NCI-H510A treated with DMSO at 0.1 percent for 48 hours (cell line): ENCODE measurements around the gene CPNE5.

Source experiments
- DNase-seq: peaks from one replicate; lab custom pipeline; 2025; lab: John Stamatoyannopoulos, UW

Gene CPNE5

GRCh38 chr6:36745836-36746235, 93.4 kb downstream of the CPNE5 start:
- DNase-seq = no peak

DNA sequence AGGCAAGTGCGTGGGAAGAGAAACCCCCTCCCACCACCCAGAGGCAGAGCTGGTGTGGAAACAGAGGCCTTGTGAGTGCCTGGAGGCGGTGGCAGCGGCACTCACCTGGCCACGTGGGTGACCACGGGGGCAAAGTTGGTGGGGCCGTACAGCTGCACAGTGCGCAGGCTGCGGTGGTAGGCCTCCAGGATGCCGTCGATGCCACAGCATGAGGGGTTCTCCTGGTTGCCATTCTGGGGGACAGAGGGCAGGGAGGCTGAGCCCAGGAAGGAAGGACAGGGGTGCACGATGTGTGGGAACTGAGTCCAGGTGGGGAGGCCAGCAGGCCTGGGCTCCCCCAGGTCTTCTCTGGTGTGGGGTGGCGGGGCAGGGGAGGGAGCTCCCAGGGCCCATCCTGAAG, 94.0 kb downstream of the CPNE5 start:
- DNase-seq = no peak

- no peak for DNase-seq
Observed at GRCh38 chr6:36744304-36744673, 95.0 kb downstream of the CPNE5 start.

DNA sequence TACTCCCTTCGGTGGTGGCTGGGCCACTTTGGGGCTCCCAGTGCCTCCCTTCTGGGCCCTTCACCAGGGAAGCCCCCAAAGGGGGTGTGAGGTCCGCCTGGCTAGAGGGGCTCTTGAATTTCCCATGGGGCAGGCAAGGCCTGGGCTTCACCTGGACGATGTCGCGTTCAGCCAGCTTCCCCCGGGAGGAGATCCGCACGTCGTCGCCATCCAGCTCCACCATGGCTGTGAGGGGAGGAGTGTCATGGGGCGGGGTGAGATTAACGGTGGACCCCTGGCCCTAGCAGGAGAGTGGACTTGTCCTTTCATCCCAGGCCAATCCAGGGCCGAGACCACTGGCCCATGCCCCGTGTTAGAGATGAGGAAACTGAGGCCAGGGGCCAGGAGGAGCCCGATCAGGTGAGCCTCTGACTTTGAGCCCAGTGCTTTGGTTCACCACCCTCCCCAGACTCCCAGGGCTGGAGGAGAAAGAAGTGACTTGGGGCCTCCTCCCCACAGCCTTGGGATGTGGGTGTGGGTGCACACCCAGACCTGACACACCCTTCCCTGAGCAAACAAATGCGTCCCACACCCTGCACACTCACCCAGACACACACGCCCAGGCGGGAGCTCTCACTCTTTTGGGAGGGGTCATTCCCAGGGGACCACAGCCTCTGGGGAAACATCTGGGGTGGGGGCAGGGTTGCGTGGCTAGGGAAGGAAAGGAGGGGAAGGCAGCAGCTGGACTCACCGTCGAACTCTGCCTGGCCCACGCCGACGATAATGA, 95.5 kb downstream of the CPNE5 start:
- no peak for DNase-seq

GRCh38 chr6:36743032-36743431, 96.2 kb downstream of the CPNE5 start:
- no peak for DNase-seq

- DNase-seq = no peak
Observed at GRCh38 chr6:36742146-36742545, 97.1 kb downstream of the CPNE5 start.

DNA sequence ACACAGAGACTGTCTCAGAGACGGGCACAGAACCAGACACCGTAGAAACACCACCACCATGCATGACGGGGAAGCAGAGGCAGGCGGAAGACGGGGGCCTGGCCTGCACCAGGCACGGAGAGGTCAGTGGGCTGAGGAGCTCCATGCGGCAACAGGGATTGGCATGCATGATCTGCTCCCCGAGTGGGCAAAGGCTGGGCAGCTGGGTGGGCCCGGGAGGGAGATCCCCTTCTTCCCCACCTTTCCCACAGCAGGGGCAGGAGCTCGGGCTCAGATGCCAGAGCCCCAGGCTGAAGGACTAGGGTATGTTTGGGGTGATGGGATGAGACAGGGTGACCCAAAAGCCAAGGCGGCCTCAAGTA, 98.4 kb downstream of the CPNE5 start:
- DNase-seq = no peak

- DNase-seq = no peak
Observed at GRCh38 chr6:36739947-36740817, 99.1 kb downstream of the CPNE5 start.

DNA sequence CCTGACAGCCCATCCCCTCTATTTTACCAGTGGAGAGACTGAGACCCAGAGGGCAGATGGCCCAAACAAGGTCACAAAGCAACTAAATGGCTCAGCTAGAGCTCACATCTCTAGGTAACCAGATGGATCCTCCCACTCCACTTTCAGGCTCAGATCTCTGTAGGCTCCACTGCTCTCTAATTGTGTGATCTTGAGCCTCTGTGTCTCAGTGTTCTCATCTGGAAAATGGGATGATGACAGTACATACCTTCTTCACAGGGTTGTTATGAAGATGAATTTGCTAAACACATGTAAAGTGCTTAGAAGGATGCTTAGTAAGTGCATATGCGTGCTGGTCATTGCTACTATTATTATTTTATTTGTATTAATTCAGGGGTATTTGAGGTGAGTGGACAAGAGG, 101.1 kb downstream of the CPNE5 start:
- DNase-seq = no peak

DNA sequence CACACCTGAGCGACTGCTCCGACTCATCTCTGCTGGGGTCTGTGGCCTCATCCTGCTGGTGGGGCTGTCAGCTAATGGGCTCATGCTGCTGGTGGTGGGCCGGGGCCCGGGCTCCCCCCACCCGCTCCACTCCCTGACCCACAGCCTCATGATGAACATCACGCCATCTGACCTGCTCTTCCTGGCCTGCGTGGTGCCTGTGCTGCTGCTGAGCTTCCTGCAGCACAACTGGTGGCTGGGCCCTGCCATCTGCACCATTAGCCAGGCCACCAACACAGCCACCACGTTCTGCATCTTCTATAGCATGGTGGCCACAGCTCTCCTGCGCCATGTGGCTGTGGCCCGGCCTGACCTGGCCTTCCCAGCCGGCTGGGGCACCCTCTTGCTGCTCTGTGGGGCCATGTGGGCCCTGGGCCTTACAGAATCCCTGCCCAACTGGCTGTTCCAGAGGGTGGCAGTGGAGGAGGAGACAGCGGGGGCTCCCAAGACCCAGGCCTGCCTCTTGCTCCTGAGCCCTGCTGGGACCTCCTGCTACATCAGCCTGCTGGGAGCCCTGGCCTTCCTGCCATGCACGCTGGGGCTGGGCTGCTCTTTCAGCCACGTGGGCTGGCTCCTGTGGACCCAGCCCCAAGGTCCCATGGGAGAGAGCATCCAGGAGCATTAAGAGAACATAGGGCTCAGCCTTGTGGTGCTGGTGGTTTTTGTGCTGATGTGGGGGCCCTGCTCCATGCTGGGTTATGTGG, 102.0 kb downstream of the CPNE5 start:
- DNase-seq = no peak

- DNase-seq = no peak
Observed at GRCh38 chr6:36735110-36736071, 103.9 kb downstream of the CPNE5 start.

DNA sequence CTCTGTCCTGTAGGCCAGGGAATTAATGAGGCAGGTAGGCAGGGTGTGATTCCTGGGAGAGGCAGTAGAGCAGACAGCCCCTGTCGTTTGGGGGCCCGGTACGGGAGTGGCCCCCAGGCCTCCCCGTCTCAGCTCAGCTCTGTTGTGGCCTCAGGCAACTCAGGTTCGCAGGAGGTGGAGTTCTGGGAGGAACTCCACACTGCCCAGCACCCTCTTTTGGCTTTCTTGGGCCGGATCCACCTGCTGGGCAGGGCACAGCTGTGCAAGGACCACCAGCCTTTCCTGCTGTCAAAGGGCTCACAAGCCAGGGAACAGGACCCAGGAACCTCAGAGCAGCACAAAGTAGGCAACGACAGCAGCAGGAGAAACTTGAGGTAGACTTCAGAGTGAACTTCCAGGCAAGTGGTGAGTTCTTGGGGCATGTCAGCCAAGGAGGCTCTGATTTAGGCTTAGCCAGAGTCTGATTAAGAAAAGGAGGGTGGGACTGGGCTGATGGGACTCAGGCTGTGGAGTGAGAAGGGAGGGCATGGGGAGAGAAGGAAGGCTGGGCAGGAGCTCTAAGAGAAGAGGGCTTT, 104.7 kb downstream of the CPNE5 start:
- DNase-seq = no peak

GRCh38 chr6:36733300-36733699, 105.9 kb downstream of the CPNE5 start:
- no peak for DNase-seq

DNA sequence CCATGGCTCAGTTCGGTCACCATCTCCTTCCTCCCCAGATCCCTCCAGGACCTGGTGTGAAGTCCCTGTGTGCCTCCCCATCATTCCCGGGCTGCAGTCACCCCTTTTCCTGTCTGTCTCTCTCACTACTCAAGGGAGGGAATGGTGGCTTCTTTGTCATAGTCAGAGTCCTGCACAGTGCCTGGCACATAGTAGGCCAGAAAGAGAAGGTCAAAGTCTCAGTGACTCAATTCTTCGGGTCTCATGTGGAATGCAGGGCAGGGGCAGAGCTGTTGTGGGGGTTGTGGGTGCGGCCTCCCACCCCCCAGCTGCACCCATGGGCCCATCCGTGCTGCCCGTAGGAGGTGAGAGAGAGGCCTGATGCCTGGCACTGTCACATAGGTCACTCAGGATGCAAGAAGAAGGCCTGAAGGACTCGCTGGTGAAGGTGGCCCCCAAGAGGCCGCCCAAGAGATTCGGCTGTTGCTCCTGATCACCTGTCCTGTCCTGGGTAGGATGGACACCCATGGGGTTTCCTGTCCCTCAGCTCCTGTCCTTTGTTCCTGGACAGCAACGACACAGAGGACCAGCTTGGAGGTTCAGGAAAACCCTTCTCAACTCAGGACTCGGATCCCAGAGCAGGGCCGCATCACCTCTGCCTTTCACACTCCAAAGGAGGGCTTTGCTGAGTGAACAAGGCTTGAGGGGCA, 107.5 kb downstream of the CPNE5 start:
- DNase-seq = no peak

DNA sequence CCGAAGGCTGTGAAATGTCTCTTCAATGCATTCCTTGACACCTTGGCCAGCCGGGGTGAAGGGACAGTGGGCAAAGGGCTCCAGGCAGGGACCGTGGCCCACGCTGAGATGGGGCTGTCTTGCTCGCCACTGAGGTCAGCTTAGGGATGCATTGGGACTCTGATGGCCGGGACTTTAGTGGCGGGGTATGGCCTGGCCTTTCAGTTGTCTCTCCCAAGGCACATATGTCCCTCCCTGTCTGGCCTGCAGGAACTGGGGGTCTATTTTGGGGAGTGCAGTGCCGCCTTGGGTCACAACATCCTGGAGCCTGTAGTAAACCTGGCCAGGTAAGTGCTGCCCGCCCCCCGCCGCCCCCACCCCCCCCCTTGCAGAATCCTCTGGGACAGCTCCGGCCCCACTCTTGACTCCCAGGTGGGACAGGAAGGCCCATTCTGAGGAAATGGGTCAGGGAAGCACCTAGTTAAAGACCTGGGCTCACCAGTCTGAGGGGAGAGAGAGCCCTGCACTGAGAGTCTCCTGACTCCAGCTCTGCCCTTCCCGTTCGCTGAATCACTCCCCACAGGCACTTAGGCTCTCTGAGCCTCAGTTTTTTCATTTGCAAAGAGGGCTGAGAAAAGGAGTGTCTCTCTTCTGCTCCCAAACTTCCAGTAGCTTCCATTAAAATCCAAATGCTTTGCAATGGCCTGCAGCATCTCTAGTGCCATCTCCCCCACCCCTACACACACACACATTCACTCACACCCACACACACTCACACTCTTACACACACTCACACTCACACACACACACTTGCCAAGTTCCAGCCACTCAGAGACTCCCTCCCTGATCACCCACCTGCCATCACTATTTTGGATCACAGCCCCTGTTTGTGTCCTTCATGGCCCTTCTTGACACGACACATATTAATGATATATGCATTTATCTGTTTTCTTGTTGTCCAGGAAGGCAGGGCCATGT, 108.5 kb downstream of the CPNE5 start:
- no peak for DNase-seq

DNA sequence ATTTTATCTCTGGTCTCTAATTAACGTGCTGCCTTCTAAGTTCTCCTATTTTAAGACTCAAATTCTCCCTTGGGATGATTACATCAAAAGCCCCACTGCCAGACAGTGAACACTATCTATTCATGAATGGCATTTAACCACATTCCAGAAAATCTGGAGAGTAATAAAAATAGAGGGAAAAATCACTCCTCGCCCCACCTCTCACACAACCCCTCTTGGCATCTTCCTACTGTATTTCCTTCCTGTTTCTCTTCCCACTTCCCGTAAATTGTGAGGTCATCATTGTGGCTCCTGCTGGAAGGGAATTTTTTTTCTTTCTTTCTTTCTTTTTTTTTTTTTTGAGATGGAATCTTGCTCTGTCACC, 110.1 kb downstream of the CPNE5 start:
- DNase-seq = no peak

- no peak for DNase-seq
Observed at GRCh38 chr6:36728289-36729160, 110.7 kb downstream of the CPNE5 start.

DNA sequence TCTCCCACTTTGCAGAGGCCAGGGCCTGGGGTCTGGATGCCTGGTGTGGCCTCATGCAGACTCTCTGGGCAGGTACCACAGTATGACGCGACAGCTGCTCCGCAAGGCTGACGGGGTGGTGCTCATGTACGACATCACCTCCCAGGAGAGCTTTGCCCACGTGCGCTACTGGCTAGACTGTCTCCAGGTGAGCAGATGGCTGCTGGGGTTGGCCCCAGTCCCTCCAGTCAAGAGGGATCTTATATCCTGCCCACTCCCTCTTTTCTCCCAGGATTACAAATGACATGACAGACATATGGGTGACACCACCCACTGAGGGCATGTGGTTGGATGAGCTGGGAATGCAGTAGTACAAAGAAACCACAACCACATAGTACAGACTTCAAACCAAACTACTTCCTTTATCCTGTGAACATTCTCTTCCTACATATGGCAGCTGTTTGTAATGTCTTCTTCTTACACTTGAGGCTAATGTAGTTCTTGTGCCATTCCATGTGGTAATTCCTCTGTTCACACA, 111.7 kb downstream of the CPNE5 start:
- peak; percentile 74 for DNase-seq
